Astrocyte (in vitro differentiated cells and primary cell): ENCODE data around the gene CLEC19A.

Experiments used
- CTCF ChIP-seq: IDR thresholded peaks from 2 replicates; pipeline ENCODE4 v1.5.1; 2011; ENCODE audit warnings: low read depth, mild to moderate bottlenecking, inconsistent platforms, low read length, moderate library complexity; ENCODE audit not compliant: insufficient read depth
- EZH2 ChIP-seq: IDR thresholded peaks from 2 replicates; pipeline ENCODE4 v1.6.1; 2012; ENCODE audit warnings: mild to moderate bottlenecking, low read length, inconsistent platforms; ENCODE audit not compliant: insufficient read depth

DNA sequence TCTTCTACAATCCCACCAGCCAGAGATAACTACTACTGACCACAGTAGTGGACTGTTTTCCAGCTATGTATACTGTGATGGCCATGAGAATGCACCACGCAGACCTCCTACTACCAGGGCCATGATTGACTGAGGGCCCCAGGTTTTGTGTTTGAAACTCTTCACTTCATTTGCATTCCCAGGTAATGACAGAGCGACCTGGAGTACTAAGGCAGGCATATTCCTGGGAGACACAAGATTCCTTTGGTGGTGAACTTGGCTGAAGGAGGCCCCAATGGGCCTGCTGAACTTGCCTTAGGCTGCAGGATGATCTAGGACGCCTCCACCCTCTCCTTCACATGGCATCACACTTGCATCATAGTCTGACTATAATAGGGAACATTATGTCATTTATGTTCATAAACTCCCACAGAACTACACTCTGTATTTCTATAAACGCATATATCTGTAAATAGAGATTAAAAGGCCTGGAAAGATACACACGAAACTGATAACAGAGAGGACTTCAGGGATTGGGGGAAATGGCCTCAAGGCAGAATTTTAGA, 30.4 kb downstream of the CLEC19A start:
- no peak for TF ChIP-seq CTCF
- no peak for TF ChIP-seq EZH2
